Esophagus muscularis mucosa (tissue), 3 donors: Measurements from ENCODE around the gene TBX5.

Experiments
- POLR2A ChIP-seq: fragments of 450-650 bp; IDR thresholded peaks from one replicate; pipeline ENCODE4 v1.6.1; 2017; ENCODE audit warnings: antibody characterized with exemption, moderate library complexity, mild to moderate bottlenecking, low read depth
- POLR2AphosphoS5 ChIP-seq, 2 donors: sonication (generic); formaldehyde crosslinking; IDR thresholded peaks; one replicate each; pipeline ENCODE4 v1.6.1; 2017; ENCODE audit warnings: antibody characterized with exemption in 2 of 2
- TF ChIP-seq, protein P1 (sequence below), 3 experiments: fragments of 200-600 bp in 2 of 3; fragments of 450-650 bp in 1 of 3; sonication (generic) in 2 of 3; IDR thresholded peaks; one replicate each; pipeline ENCODE4 v1.5.1; 2017 to 2019; ENCODE audit warnings: antibody characterized with exemption in 3 of 3, mild to moderate bottlenecking in 2 of 3, moderate library complexity in 1 of 3

DNA sequence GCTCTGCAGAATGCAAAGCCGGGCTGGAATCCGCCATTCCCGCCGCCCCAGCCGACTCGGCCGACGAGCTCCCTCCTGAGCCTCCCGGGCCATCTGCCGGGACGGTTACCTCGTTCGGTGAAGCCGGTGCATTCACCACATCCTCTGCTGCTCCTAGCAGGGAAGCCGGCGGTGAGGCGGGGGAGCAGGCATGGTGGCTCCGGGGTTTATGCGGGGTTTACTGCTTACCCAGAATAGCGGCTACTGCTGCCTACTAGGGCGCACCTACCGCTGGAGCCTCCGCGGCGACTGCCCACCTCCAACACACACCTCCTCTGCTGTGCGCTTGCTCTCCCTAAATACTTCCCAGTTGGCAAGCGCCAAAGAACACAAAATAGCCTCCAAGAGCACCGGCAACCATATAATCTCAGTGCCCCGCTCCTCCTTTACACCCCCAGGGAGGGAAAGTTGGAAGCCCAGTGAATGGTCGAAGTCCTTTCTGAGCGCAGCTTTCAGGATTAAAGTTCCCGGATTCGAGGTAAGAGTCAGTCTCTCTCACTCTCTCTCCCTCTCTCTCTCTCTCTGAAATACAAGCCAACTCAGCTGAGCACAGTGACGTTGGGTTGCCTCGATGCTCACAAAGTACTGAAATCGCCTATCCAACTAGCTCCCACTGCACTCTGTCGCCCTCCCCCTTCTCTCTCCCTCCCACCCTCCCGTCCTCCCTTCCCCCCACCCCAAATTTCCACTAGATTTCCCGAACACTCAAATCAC is at the start of gene TBX5:
- TF ChIP-seq POLR2A = no peak
- TF ChIP-seq, protein P1, sequence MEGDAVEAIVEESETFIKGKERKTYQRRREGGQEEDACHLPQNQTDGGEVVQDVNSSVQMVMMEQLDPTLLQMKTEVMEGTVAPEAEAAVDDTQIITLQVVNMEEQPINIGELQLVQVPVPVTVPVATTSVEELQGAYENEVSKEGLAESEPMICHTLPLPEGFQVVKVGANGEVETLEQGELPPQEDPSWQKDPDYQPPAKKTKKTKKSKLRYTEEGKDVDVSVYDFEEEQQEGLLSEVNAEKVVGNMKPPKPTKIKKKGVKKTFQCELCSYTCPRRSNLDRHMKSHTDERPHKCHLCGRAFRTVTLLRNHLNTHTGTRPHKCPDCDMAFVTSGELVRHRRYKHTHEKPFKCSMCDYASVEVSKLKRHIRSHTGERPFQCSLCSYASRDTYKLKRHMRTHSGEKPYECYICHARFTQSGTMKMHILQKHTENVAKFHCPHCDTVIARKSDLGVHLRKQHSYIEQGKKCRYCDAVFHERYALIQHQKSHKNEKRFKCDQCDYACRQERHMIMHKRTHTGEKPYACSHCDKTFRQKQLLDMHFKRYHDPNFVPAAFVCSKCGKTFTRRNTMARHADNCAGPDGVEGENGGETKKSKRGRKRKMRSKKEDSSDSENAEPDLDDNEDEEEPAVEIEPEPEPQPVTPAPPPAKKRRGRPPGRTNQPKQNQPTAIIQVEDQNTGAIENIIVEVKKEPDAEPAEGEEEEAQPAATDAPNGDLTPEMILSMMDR (IDR thresholded peaks at IDR 0.05) = no peak
- TF ChIP-seq POLR2AphosphoS5 (IDR thresholded peaks at IDR 0.05) = peak; percentile 66 to 77
